Mononuclear cell (primary cell): ENCODE data around the gene JAML. TPM values are rescaled to one million over a fixed set of nuclear protein-coding genes. Genes with fewer than 3 reads are reported as not detected.

Experiments used
- H3K27me3 ChIP-seq: 2 replicates; pipeline ENCODE4 v1.6.0; 2011; ENCODE audit warnings: low read length, control low read depth; ENCODE audit not compliant: insufficient read depth
- H3K4me1 ChIP-seq: 2 replicates; pipeline ENCODE4 v1.5.1; 2011; ENCODE audit warnings: mild to moderate bottlenecking, low read length, control low read depth; ENCODE audit not compliant: insufficient read depth
- H3K4me3 ChIP-seq: 2 replicates; pipeline ENCODE4 v1.5.1; 2011; ENCODE audit warnings: mild to moderate bottlenecking, low read length, moderate library complexity
- H3K9me3 ChIP-seq: 2 replicates; pipeline ENCODE4 v1.5.1; 2011; ENCODE audit warnings: low read depth, mild to moderate bottlenecking, control low read depth, low read length
- total RNA-seq: library from RNA; depleted of rRNA; stranded (reverse); fragments of >200 nt; gene quantifications from one replicate; pipeline ENCODE4 v1.2.3, GENCODE V29; 2012

Gene JAML
- total RNA-seq, 1 donor, result 90.4 TPM

DNA sequence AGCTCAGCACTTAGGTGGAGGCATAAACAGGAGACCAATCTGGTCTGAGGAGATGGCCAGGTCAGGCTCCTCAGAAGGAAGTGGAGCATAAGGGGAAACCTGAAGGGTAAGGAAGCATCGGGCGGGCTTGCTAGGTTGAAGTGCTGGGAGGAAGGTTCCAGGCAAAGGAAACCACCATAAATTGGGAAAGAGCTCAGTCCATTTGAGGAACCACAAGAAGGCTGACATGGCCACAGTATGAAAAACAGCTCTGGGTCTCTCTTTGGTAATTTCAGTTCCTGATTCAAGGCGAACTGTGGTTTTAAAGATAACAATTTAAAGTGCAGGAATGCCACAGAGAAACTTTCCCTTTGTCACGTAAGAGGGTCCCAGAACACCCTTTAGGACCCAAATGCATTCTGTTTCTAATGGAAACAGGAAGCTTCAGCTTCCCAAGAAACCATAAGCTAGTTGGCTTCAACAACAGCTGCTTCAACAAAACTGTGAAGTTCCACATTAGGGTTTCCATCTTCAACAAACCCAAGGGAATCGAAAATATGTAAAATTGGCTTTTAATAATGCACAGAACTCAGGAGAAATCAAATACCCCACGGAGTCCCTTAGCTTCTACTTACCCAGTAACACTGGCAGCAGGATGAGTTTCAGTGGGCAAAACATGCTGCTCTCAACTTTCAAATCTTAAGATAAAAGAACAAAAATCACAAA, 10.4 kb downstream of the JAML start:
- Histone ChIP-seq H3K4me3 (no peak overlapping the region), H3K27me3 (no peaks in the 10 kb centered on the region), H3K4me1 (peaks cover 97% of the 10 kb centered on the region), H3K9me3 (no peaks in the 10 kb centered on the region)

DNA sequence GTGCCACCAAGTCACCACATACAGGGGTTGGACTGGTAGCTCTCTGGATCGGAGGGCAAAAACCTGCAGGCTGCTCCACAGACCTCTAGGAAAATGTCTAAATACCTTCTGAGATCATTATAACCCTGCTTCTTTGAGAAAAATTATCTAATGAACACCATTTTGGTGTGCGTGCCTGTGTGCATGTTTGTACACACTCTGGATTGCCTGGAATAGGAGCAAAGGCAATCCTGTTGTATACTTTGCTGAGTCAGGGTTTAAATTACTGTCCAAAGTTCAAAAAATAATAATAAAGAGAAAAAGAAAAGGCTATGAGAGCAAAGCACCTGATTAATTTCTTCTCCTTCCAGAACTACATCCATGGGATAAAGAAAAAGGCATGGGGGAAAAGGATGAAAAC, 11.0 kb downstream of the JAML start:
- no peak overlapping the region for H3K4me3 ChIP-seq
- no peaks in the 10 kb centered on the region for H3K9me3 ChIP-seq
- H3K4me1 ChIP-seq, result peaks cover 97% of the 10 kb centered on the region
- H3K27me3 ChIP-seq, result no peaks in the 10 kb centered on the region

DNA sequence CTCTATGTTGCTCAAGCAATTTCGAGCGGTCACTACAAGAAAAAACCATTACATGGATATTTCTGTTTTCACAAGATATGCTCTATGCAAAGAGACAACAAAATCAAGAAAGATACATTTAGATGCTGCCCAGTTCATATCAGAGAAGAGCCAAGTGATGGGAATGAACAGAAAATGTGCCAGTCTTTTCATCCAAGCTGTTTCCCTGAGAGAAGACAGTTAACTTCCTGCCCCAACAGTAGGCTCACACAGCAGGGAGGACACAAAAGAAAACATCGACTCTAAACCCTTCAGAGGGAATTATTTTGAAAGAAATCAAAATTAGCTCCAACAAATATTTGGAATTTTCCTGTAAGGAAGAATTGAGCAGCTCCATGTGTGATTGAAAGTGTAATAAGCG, 11.6 kb downstream of the JAML start:
- Histone ChIP-seq H3K4me3 (no peak overlapping the region), H3K4me1 (peaks cover 97% of the 10 kb centered on the region), H3K27me3 (no peaks in the 10 kb centered on the region), H3K9me3 (no peaks in the 10 kb centered on the region)

DNA sequence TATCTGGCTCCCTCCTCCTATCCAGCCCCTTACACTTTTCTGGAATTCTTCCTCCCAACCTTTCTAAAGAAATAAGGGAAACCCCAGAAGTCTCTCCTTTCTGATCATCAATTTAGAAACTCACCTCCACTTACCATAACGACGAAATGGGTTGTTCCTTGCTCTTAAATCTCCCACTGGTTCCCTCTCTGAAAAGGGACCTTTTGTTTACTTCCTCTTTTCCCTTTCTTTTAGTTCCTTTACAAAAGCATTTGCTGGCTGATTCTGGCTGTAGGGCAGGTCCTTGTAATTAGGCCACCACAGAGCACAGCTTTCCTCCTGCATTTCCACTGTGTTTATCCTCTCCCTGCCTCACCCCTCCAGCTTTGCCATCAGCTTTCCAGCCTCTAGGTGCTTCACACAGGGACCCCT, 12.0 kb downstream of the JAML start:
- Histone ChIP-seq H3K9me3 (no peaks in the 10 kb centered on the region), H3K27me3 (no peaks in the 10 kb centered on the region), H3K4me1 (peaks cover 97% of the 10 kb centered on the region), H3K4me3 (peak overlapping the region; percentile 0)

DNA sequence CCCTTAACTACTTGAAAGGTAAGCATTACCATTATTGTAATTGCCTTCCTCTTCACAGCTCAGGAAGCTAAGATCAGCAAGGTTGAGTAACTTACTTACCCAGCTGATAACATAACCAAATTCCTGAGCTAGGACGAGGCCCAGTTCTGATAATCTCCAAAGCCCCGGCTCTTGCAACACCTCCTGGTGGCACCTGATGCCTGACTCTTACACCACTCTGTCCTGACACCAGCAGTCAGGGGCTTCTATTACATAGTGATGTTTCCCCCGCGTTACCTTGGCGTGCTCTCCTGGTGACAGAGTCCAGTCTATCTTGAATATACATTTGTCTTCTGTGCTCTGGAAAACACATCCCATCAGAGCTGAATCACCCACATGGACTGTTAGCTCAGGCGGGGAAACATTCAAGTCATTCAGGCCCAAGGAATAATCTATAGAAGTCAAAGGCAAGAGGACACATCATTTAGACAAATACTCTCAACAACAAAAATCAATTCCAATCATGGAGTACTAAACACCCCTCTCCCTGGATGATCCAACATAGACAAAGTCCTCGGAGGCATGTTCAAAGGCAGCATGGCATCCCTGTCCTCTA, 12.6 kb downstream of the JAML start:
- peaks cover 97% of the 10 kb centered on the region for H3K4me1 ChIP-seq
- no peaks in the 10 kb centered on the region for H3K9me3 ChIP-seq
- H3K27me3 ChIP-seq, result no peaks in the 10 kb centered on the region
- H3K4me3 ChIP-seq, result peak overlapping the region; percentile 0

DNA sequence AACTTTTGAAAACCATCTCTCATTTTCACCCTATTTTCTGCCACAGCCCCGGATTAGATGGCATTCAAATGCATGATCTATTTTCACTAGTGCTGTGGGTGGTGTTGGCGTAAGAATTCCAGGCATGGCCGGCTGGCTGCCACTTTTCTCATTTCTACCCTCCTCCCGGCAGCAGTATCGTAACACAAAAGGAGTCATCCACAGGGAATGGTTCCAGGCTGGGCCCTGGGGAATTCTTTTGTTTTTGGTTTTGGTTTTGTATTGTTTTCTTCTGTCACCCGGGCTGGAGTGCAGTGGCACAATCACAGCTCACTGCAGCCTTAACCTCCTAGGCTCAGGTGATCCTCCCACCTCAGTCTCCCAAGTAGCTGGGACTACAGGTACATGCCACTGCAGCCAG, 13.8 kb downstream of the JAML start:
- no peak overlapping the region for H3K4me3 ChIP-seq
- peaks cover 97% of the 10 kb centered on the region for H3K4me1 ChIP-seq
- no peaks in the 10 kb centered on the region for H3K9me3 ChIP-seq
- no peaks in the 10 kb centered on the region for H3K27me3 ChIP-seq

DNA sequence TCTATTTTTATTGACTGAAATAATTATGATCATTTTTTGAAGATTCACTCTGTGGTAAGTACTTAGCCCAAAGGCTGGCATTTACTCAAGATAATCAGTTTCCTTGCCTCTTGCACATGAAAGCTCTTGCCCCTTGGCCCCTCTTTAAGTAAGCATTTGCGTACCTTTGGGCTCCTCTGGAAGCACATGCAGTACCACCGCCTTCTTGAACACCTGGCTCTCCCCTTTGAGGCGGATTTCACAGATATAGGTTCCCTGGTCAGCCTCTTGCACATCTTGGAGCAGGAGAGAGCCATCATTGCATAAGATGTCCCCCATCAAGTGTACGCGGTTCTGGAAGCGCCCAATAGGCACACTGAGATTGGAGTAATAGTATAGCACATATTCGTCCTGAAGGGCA, 14.5 kb downstream of the JAML start:
- Histone ChIP-seq H3K4me1 (peaks cover 97% of the 10 kb centered on the region), H3K9me3 (no peaks in the 10 kb centered on the region), H3K27me3 (no peaks in the 10 kb centered on the region), H3K4me3 (no peak overlapping the region)

DNA sequence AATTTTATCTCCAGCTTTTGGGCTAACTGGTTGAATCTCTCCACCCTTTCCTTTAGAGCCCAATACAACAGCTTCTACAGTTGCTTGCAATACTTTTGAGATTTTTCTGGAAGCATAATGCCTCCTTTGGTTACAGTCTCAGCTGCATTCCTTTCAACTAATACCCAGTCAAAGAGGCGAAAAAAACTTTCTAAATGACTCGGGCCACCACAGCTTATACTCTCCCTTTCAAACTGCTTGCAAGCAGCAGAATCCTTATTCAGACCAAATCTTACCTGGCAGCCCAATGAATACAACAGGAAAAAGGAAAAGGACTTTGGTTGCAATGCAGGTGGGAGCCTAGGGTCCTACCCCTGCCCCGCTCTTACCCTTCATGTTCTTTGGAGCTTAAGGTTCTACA, 15.8 kb downstream of the JAML start:
- Histone ChIP-seq H3K9me3 (no peaks in the 10 kb centered on the region), H3K4me1 (peaks cover 96% of the 10 kb centered on the region), H3K27me3 (no peaks in the 10 kb centered on the region), H3K4me3 (no peak overlapping the region)

DNA sequence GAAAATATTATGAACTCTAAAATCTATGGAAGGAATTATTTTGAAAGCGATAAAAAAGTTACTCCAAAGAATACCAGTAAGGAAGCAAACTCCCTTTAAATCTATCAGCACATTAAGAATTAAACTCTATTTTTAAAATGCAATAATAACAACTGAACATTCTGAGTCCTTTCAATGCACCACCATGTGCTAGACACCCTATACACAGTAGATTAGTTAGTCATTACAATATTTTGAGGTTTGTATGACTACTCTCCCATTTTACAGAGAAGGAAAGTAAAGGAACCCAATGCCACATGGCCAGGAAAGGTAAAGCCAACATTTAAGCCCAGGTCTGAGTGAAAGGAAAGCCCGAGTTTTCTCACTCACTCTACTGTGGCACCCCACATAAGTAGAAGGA, 17.7 kb downstream of the JAML start:
- no peaks in the 10 kb centered on the region for H3K9me3 ChIP-seq
- peaks cover 96% of the 10 kb centered on the region for H3K4me1 ChIP-seq
- H3K27me3 ChIP-seq, result no peaks in the 10 kb centered on the region
- H3K4me3 ChIP-seq, result no peak overlapping the region

DNA sequence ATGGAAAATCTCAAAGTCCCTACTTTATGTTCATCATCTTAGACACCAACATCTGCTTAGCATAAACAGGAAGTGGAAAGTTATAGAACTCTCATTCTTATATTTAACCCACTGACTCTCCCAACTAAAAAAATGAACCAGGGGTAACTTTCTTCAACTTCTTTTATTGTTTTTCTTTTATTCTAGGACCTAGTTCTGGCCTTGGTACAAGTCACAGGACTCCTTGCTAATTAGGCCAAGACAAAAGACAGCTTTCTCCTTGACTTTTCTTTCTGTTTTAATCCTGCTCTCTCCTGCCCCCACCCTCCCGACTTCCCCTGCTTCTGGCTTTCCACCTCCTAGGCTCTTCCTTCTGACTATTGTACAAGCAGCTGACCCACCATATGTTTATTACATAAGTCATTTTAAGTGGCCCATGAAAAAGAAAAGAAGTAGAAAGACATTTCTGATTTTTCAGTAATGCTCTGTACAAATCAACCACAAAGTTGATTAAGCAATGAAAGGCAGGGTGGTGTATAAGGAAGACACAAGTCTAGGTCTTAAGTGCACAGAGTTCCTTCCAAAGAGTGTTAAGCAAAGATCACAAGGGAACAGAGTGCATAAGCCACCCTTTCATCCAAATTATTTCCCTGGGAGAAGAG, 18.3 kb downstream of the JAML start:
- peaks cover 96% of the 10 kb centered on the region for H3K4me1 ChIP-seq
- H3K4me3 ChIP-seq, result no peak overlapping the region
- H3K9me3 ChIP-seq, result no peaks in the 10 kb centered on the region
- no peaks in the 10 kb centered on the region for H3K27me3 ChIP-seq

DNA sequence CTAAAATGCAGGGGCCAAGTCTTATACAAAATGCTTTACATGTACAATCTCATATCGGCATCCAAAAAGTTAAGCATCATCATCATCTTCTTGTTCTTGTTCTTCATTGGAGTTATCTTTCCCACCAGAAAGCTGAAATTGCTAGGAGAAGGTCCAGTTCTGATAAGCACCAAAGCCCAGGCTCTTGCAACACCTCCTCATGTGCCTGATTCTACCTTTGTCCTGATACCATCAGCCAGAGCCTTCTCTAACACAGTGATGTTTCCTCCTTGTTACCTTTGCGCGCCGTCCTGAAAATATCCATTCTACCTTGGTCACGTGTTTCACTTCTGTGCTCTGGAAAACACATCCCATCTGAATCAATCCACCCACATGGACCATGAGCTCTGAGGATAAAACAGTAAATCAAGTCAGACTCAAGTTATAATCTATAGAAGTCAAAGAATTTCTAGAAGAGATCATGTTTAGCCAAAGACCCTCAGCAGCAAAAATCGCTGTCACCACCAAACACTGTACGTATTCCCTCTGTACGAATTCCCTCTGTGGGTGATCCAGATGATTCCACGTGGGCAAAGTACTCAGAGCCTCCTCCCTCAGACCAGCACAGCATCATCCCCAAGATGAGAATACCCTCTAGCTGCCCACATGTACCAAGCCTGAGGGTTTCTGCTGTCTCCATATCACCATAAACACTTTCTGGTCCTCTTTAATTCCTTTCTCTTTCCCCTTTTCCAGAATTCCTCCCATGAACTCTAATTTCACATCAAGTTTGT, 19.0 kb downstream of the JAML start:
- H3K4me1 ChIP-seq, result peaks cover 96% of the 10 kb centered on the region
- H3K4me3 ChIP-seq, result no peak overlapping the region
- no peaks in the 10 kb centered on the region for H3K9me3 ChIP-seq
- no peaks in the 10 kb centered on the region for H3K27me3 ChIP-seq

DNA sequence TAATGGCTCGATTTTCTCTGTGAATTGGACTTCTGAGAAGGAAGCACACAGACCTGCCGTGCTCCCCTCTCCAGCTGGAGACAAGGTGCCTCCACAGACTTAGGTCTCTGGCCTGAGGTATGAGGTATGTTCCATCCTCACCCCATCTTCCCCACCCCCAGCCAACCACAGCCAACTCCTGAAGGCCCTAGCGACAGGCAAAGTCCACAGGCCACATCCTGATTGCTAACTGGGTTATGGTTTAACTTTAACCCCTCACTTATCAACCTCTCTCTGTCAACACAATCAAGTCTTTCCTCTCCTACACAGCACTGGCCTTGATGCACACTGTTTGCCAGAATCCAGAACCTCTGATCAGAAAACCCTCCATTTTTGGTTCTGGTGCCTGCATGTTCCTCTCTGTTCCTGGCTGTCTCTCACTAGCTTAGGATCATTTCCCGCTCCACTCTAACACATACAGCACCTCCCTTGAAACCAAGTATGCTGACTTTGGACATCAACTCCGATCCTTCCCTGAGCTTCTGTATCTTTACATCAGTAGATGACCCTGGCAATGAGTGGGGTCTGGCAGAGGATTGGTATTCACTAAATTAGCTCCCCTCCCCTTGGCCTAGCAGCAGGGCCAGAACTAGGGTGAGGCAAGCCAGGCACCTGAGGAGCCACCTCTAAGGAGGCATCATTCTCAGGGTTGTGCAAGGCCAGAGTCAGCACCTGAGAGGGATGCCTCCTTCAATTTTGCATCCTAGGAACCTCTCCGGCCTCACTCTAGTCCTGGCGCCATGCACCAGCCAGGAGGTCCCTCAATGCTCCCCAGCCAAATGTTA, 22.0 kb downstream of the JAML start:
- H3K4me3 ChIP-seq, result no peak overlapping the region
- H3K4me1 ChIP-seq, result peaks cover 87% of the 10 kb centered on the region
- H3K9me3 ChIP-seq, result no peaks in the 10 kb centered on the region
- H3K27me3 ChIP-seq, result no peaks in the 10 kb centered on the region

DNA sequence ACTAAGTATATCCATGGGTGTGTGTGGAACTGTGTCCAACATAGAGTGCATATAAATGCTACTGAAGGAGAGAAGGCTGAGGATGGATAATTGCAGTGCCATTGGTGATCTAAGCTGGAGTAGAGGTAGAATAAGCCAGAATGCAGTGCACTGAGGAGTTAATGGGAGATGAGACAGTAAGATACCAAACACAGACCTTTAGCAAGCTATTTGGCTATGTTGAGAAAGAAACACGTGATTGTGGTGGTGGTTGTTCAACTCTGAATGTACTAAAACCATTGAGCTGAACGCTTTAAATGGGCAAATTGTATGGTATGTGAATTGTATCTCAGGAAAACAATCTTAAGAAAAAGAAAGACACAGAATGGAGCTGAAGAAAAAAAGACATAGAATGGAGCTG, 22.8 kb downstream of the JAML start:
- Histone ChIP-seq H3K9me3 (no peaks in the 10 kb centered on the region), H3K4me3 (no peak overlapping the region), H3K4me1 (peaks cover 78% of the 10 kb centered on the region), H3K27me3 (no peaks in the 10 kb centered on the region)

DNA sequence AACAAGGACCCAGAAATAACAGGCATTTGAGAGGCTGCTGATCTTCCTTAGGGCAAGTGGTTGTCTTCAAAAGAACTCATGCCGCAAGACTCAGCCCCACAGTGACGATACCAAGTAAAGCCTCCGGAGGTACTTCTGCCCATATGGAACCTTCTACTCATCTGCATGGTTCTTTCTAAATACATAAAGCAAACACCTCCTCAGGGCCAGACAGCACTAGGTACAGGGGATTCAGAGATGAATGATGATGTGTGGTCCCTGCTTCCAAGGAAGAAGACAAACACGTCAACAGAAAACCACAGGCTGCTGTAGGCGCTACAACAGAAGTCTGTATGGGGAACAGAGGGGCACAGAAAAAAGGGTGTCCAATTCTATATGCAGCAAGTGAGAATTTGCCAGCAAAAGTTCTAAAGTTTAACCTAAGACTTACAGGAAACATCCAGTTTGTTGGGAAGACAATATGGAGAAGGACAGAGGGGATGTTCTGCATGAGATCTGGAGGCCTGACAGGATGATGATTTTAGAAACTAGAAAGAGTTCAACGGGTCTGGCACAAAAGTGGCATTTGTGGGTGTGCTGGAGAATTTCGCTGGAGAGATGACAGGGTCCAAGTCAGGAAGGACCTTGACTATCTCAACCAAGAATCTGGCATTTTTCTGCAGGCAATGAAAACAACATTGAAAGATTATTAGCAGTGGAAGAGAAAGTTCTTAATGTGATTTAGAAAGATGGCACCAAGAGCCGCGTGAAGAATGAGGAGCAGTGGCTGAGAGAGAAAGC, 23.7 kb downstream of the JAML start:
- no peaks in the 10 kb centered on the region for H3K27me3 ChIP-seq
- peaks cover 70% of the 10 kb centered on the region for H3K4me1 ChIP-seq
- no peaks in the 10 kb centered on the region for H3K9me3 ChIP-seq
- no peak overlapping the region for H3K4me3 ChIP-seq
